GM23338 (cell line): ENCODE data around the gene CHRNA7. TPM values are rescaled to one million over a fixed set of nuclear protein-coding genes. Genes with fewer than 3 reads are reported as not detected.

Source experiments
- ATAC-seq: fragments of 200-7000 bp; cut with Tn5 transposase; 3 replicates; pipeline ENCODE4 v1.9.1; 2020
- DNase-seq: peaks from one replicate; pipeline ENCODE4 v3.0.0-alpha.2; 2015; ENCODE audit warnings: low spot score
- H2AFZ ChIP-seq: fragments of 200-600 bp; sonication (generic); 2 replicates; pipeline ENCODE4 v1.8.0; 2016; ENCODE audit warnings: antibody characterized with exemption, mild to moderate bottlenecking, moderate library complexity
- H3F3A ChIP-seq: fragments of 200-600 bp; sonication (generic); replicated peaks from 2 replicates; pipeline ENCODE4 v1.8.0; 2017; ENCODE audit warnings: antibody characterized with exemption, mixed run types, low read depth
- H3K27ac ChIP-seq: fragments of 200-600 bp; sonication (generic); 2 replicates; pipeline ENCODE4 v1.6.1; 2016; ENCODE audit warnings: low read depth
- H3K27me3 ChIP-seq: fragments of 200-600 bp; sonication (generic); 2 replicates; pipeline ENCODE4 v1.8.0; 2016; ENCODE audit warnings: mild to moderate bottlenecking, mixed run types, moderate library complexity; ENCODE audit not compliant: insufficient read depth
- H3K36me3 ChIP-seq: fragments of 200-600 bp; sonication (generic); 2 replicates; pipeline ENCODE4 v1.8.0; 2016; ENCODE audit warnings: mild to moderate bottlenecking; ENCODE audit not compliant: insufficient read depth
- H3K4me1 ChIP-seq: fragments of 200-600 bp; sonication (generic); 2 replicates; pipeline ENCODE4 v1.8.0; 2016; ENCODE audit warnings: mild to moderate bottlenecking, moderate library complexity; ENCODE audit not compliant: insufficient read depth
- H3K4me2 ChIP-seq: fragments of 200-600 bp; sonication (generic); 2 replicates; pipeline ENCODE4 v1.7.1; 2017; ENCODE audit warnings: mixed run types
- H3K4me3 ChIP-seq: fragments of 200-600 bp; sonication (generic); 2 replicates; pipeline ENCODE4 v1.6.1; 2016; ENCODE audit warnings: mixed run types
- H3K79me2 ChIP-seq: fragments of 200-600 bp; sonication (generic); replicated peaks from 2 replicates; pipeline ENCODE4 v1.8.0; 2017; ENCODE audit warnings: mild to moderate bottlenecking; ENCODE audit not compliant: insufficient read depth
- H3K9me2 ChIP-seq: fragments of 200-600 bp; sonication (generic); 2 replicates; pipeline ENCODE4 v1.8.0; 2017; ENCODE audit not compliant: insufficient read depth
- H4K20me1 ChIP-seq: fragments of 200-600 bp; sonication (generic); replicated peaks from 2 replicates; pipeline ENCODE4 v1.8.0; 2017; ENCODE audit warnings: mild to moderate bottlenecking; ENCODE audit not compliant: insufficient read depth
- H3K27ac Mint-ChIP-seq: 2 replicates; pipeline ENCODE4 v1.8.0; 2020; ENCODE audit warnings: inconsistent platforms, mild to moderate bottlenecking, moderate library complexity, mixed read lengths
- H3K27me3 Mint-ChIP-seq: 3 replicates; pipeline ENCODE4 v1.8.0; 2022; ENCODE audit warnings: low read depth, mild to moderate bottlenecking, moderate library complexity, mixed read lengths, inconsistent platforms; ENCODE audit not compliant: insufficient read depth, poor library complexity
- H3K36me3 Mint-ChIP-seq: 3 replicates; pipeline ENCODE4 v1.8.0; 2021; ENCODE audit warnings: low read depth, mild to moderate bottlenecking, inconsistent platforms, moderate library complexity, mixed read lengths
- H3K4me1 Mint-ChIP-seq: 3 replicates; pipeline ENCODE4 v1.8.0; 2020; ENCODE audit warnings: mild to moderate bottlenecking, inconsistent platforms, mixed read lengths
- H3K4me3 Mint-ChIP-seq: 3 replicates; pipeline ENCODE4 v1.8.0; 2021; ENCODE audit warnings: moderate library complexity, mild to moderate bottlenecking, inconsistent platforms, mixed read lengths
- H3K9me3 Mint-ChIP-seq: 3 replicates; pipeline ENCODE4 v1.8.0; 2020; ENCODE audit warnings: moderate library complexity, mild to moderate bottlenecking, inconsistent platforms, mixed read lengths
- CTCF ChIP-seq, 2 experiments: fragments of 200-600 bp in 1 of 2; sonication (generic) in 1 of 2; conservative IDR thresholded peaks; 2 replicates each; pipeline versions ENCODE4 v1.5.1 to v1.6.1; 2016 to 2017; ENCODE audit warnings: antibody characterized with exemption in 2 of 2, low read depth in 2 of 2, mild to moderate bottlenecking in 2 of 2, moderate library complexity in 1 of 2
- ETS1 ChIP-seq: IDR thresholded peaks from 2 replicates; pipeline ENCODE4 v1.6.1; 2016; ENCODE audit warnings: antibody characterized with exemption
- EZH2 ChIP-seq: fragments of 200-600 bp; sonication (generic); IDR thresholded peaks from one replicate; pipeline ENCODE4 v1.8.0; 2017; ENCODE audit warnings: antibody characterized with exemption, mild to moderate bottlenecking, low read depth; ENCODE audit not compliant: unreplicated experiment
- EZH2phosphoT487 ChIP-seq: fragments of 200-600 bp; sonication (generic); IDR thresholded peaks from one replicate; pipeline ENCODE4 v1.8.1; 2018; ENCODE audit warnings: antibody characterized with exemption; ENCODE audit not compliant: unreplicated experiment
- NANOG ChIP-seq: IDR thresholded peaks from 2 replicates; pipeline ENCODE4 v1.6.1; 2016; ENCODE audit warnings: antibody characterized with exemption, borderline replicate concordance
- POLR2AphosphoS5 ChIP-seq: IDR thresholded peaks from 2 replicates; pipeline ENCODE4 v1.6.1; 2016; ENCODE audit warnings: antibody characterized with exemption, low read depth
- REST ChIP-seq: IDR thresholded peaks from one replicate; pipeline ENCODE4 v1.6.1; 2018; ENCODE audit warnings: antibody characterized with exemption; ENCODE audit not compliant: unreplicated experiment
- STAT1 ChIP-seq: IDR thresholded peaks from one replicate; pipeline ENCODE4 v1.6.1; 2016; ENCODE audit warnings: antibody characterized with exemption; ENCODE audit not compliant: unreplicated experiment
- ZNF114 ChIP-seq: fragments of 250-450 bp; sonication (Bioruptor Pico); IDR thresholded peaks from 2 replicates; pipeline ENCODE4 v1.5.0; 2020; ENCODE audit warnings: mild to moderate bottlenecking, moderate library complexity
- ZNF331 ChIP-seq: fragments of 250-450 bp; sonication (Bioruptor Pico); IDR thresholded peaks from 2 replicates; pipeline ENCODE4 v1.5.0; 2020; ENCODE audit warnings: low read depth, mild to moderate bottlenecking, moderate library complexity
- ZNF462 ChIP-seq: fragments of 250-450 bp; sonication (Bioruptor Pico); IDR thresholded peaks from 2 replicates; pipeline ENCODE4 v1.5.0; 2020; ENCODE audit warnings: mild to moderate bottlenecking, moderate library complexity
- polyA plus RNA-seq: library from polyadenylated mRNA; unstranded; fragments of >200 nt; fragmentation: Nextera tagmentation; extraction: Ambion mirVana; gene quantifications from 2 replicates; pipeline ENCODE4 v1.2.1, GENCODE V29; 2016
- total RNA-seq: library from RNA; depleted of rRNA; stranded (reverse); fragments of >200 nt; shearing (Covaris generic); gene quantifications from 2 replicates; pipeline ENCODE4 v1.2.3, GENCODE V29; 2014

CHRNA7 gene
- total and polyA plus RNA-seq, 2 experiments from 2014 or later: 4.6 to 8.2 TPM

GRCh38 chr15:32057876-32058425, 27.6 kb downstream of the CHRNA7 start:
- Mint-ChIP-seq H3K27ac (no peak overlapping the region), H3K4me3 (no peak overlapping the region), H3K36me3 (peaks cover 3% of the 10 kb centered on the region; the same call in 2 of the 3 replicates), H3K27me3 (peaks cover 5% of the 10 kb centered on the region), H3K4me1 (peaks cover 5% of the 10 kb centered on the region; the same call in 2 of the 3 replicates), H3K9me3 (peaks cover 7% of the 10 kb centered on the region; the same call in 1 of the 3 replicates)
- Histone ChIP-seq H3K36me3 (no peaks in the 10 kb centered on the region), H2AFZ (no peak overlapping the region), H3K27ac (no peak overlapping the region), H3K4me1 (peaks cover 9% of the 10 kb centered on the region; the same call in 1 of the 2 replicates), H3K4me2 (no peak overlapping the region), H3F3A (no peaks in the 10 kb centered on the region), H3K9me2 (peaks cover 2% of the 10 kb centered on the region; the same call in 1 of the 2 replicates), H3K4me3 (no peak overlapping the region), H4K20me1 (no peaks in the 10 kb centered on the region), H3K27me3 (no peaks in the 10 kb centered on the region), H3K79me2 (no peaks in the 10 kb centered on the region)
- ATAC-seq: no peak
- no peak for DNase-seq
- TF ChIP-seq ETS1: no peak
- TF ChIP-seq CTCF (conservative IDR thresholded peaks at IDR 0.05; ENCODE audit: low read depth in 2 of 2): no peak
- TF ChIP-seq EZH2phosphoT487: no peak
- no peak for TF ChIP-seq POLR2AphosphoS5
- no peak for TF ChIP-seq STAT1
- no peak for TF ChIP-seq ZNF331
- TF ChIP-seq ZNF462 (CRISPR knock-in tag): no peak
- TF ChIP-seq NANOG: no peak
- no peak for TF ChIP-seq REST
- TF ChIP-seq ZNF114 (CRISPR knock-in tag): no peak
- no peak for TF ChIP-seq EZH2
